Kidney (tissue), 14 donors: ENCODE data around the gene RAB33A. TPM values are rescaled to one million over a fixed set of nuclear protein-coding genes. Genes with fewer than 3 reads are reported as not detected.

Experiments used
- DNase-seq, 5 donors: peaks; one replicate each; pipeline ENCODE4 v3.0.0-alpha.2; 2013 to 2020
- FAIRE-seq: peaks from 2 replicates; lab custom pipeline; 2012; peaks lifted over from hg19 to GRCh38; lab: Jason Lieb, UNC
- H3K27ac ChIP-seq, 2 donors: one replicate each; pipeline ENCODE4 v1.7.0; 2013; ENCODE audit warnings: low read depth in 2 of 2, low read length in 2 of 2, inconsistent platforms in 1 of 2
- H3K27me3 ChIP-seq: one replicate; pipeline ENCODE4 v1.7.1; 2013; ENCODE audit warnings: low read length, inconsistent platforms; ENCODE audit not compliant: control insufficient read depth, insufficient read depth
- H3K36me3 ChIP-seq, 3 donors: one replicate each; pipeline versions ENCODE4 v1.7.0 to v1.7.1; 2013; ENCODE audit warnings: low read length in 3 of 3, control low read depth in 1 of 3, inconsistent platforms in 1 of 3; ENCODE audit not compliant: insufficient read depth in 3 of 3, control insufficient read depth in 2 of 3
- H3K4me1 ChIP-seq, 3 donors: one replicate each; pipeline versions ENCODE4 v1.7.0 to v1.7.1; 2013; ENCODE audit warnings: low read length in 3 of 3, inconsistent platforms in 1 of 3, low read depth in 1 of 3; ENCODE audit not compliant: control insufficient read depth in 2 of 3, insufficient read depth in 2 of 3
- H3K4me3 ChIP-seq, 3 donors: one replicate each; pipeline versions ENCODE4 v1.7.0 to v1.8.1; 2013; ENCODE audit warnings: low read length in 3 of 3, control low read depth in 1 of 3, inconsistent platforms in 1 of 3
- H3K9ac ChIP-seq, 3 donors: one replicate each; pipeline versions ENCODE4 v1.7.0 to v1.7.1; 2013; ENCODE audit warnings: low read length in 3 of 3, control low read depth in 1 of 3, inconsistent platforms in 1 of 3
- H3K9me3 ChIP-seq, 3 donors: one replicate each; pipeline versions ENCODE4 v1.7.0 to v1.7.1; 2013; ENCODE audit warnings: low read length in 3 of 3, control low read depth in 1 of 3, inconsistent platforms in 1 of 3; ENCODE audit not compliant: control insufficient read depth in 2 of 3, insufficient read depth in 1 of 3
- intact Hi-C: fragments of 100-400 bp; cut with DNase I; formaldehyde crosslinking; loops from one replicate; pipeline ENCODE4 v1.11.1; 2022
- polyA plus RNA-seq: library from polyadenylated mRNA; stranded (reverse); fragments of 350-450 nt; fragmentation: Illumina TruSeq; extraction: RNeasy Lipid Tissue Mini Kit (QIAGEN cat#74804); gene quantifications from one replicate; pipeline ENCODE4 v1.2.3, GENCODE V29; 2014; ENCODE audit warnings: low read depth, low replicate concordance; ENCODE audit not compliant: insufficient read depth
- total RNA-seq: library from RNA; stranded (reverse); fragmentation: NEBNext Ultra II Directional; extraction: Animal tissue kit (Norgen Biotek cat#: 25700); gene quantifications from one replicate; pipeline ENCODE4 v1.2.1, GENCODE V29; 2021
- TF ChIP-seq, protein P1 (sequence below): IDR thresholded peaks from 3 replicates; pipeline ENCODE4 v1.5.1; 2012; ENCODE audit warnings: mild to moderate bottlenecking, moderate library complexity, borderline replicate concordance; ENCODE audit not compliant: insufficient read depth; ENCODE audit errors: extremely low read depth
- donor health status: control.
- donor health status: control.
- donor health status: control.
- donor health status: control.
- donor health status: control.
- donor health status: DM: yes; HTN: yes; CAD: no.
- donor health status: Normal renal cell carcinoma (clear cell type).

RAB33A gene
- total and polyA plus RNA-seq, 2 donors from 2014 or later, result 2.9 TPM; not detected in 1

DNA sequence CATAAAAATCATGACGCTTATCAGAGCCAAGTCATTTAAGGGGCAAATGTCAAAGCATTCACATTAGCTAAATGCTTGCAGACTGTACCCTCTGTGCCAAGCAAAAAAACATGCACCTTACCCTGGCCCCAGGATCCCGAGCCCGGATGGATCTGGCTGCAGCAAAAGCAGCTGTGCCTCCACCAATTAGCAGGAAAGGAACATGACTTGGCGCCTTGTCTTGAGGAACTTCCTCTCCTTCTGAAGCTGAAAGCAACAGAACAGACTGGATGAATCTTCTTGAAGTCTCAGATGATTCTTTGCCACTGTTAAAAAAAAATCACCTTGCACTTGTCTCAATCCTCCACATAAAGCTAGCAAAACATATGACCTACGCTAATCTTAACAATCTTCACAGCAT lies 24.1 kb upstream of the RAB33A start:
- DNase-seq (no peak), FAIRE-seq (no peak)
- no peak overlapping the region for H3K27ac ChIP-seq
- H3K4me1 ChIP-seq, result no peaks in the 10 kb centered on the region
- H3K27me3 ChIP-seq, result no peaks in the 10 kb centered on the region
- intact Hi-C loops, result loop anchor here (10.0 kb wide), 1 partner anchor 73 kb away; no protein-coding TSS in a partner anchor
- H3K4me3 ChIP-seq, result no peak overlapping the region
- TF ChIP-seq, protein P1, sequence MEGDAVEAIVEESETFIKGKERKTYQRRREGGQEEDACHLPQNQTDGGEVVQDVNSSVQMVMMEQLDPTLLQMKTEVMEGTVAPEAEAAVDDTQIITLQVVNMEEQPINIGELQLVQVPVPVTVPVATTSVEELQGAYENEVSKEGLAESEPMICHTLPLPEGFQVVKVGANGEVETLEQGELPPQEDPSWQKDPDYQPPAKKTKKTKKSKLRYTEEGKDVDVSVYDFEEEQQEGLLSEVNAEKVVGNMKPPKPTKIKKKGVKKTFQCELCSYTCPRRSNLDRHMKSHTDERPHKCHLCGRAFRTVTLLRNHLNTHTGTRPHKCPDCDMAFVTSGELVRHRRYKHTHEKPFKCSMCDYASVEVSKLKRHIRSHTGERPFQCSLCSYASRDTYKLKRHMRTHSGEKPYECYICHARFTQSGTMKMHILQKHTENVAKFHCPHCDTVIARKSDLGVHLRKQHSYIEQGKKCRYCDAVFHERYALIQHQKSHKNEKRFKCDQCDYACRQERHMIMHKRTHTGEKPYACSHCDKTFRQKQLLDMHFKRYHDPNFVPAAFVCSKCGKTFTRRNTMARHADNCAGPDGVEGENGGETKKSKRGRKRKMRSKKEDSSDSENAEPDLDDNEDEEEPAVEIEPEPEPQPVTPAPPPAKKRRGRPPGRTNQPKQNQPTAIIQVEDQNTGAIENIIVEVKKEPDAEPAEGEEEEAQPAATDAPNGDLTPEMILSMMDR, result no peak
- peaks cover 0 to 1% (median 0%) of the 10 kb centered on the region in 3 donors for H3K9me3 ChIP-seq
- H3K9ac ChIP-seq, result no peak overlapping the region
- peaks cover 0 to 14% (median 14%) of the 10 kb centered on the region in 3 donors for H3K36me3 ChIP-seq

DNA sequence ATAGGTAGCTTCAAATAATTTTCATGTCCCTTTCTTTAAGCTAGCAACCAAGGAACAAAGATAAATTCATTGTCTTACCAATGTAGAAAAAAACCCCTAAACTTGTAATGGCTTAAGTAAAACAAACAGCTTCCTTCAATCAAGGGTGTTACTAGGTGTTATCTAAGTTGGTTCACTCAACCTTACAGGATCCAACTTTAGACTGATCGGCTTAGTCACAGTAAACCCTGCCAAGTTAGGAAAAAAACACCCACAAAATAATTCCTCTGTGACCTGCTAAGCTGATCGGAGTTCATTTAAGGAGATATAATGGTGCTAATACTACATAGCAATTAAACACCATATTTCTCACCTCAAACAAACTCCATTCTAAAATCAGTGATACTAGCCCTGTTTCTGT lies 16.2 kb upstream of the RAB33A start:
- Histone ChIP-seq H3K4me1 (no peaks in the 10 kb centered on the region), H3K4me3 (no peak overlapping the region), H3K27ac (no peak overlapping the region), H3K27me3 (no peaks in the 10 kb centered on the region), H3K36me3 (no peaks in the 10 kb centered on the region), H3K9me3 (no peaks in the 10 kb centered on the region), H3K9ac (no peak overlapping the region)
- TF ChIP-seq, protein P1, result no peak
- intact Hi-C loops, result no loop called here
- no peak for FAIRE-seq
- no peak for DNase-seq

DNA sequence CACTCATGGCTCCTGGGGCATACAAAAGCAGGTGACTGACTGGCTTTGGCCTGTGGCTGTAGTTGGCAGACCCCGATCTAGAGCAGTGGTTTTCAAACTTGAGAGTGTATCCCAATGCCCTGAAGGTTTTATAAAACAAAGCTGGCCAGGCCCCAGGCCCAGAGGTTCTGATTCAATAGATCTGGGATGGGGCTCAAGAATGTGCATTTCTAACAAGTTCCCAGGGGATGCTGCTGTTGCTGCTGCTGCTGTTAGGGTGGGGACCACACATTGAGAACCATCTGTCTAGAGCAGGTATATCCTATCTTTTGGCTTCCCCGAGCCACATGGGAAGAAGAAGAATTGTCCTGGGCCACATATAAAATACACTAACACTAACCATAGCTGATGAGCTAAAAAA lies 13.5 kb upstream of the RAB33A start:
- FAIRE-seq (no peak), DNase-seq (no peak)
- H3K9ac ChIP-seq, result no peak overlapping the region
- no peaks in the 10 kb centered on the region for H3K4me1 ChIP-seq
- TF ChIP-seq, protein P1, result no peak
- H3K4me3 ChIP-seq, result no peak overlapping the region
- H3K27me3 ChIP-seq, result no peaks in the 10 kb centered on the region
- no peaks in the 10 kb centered on the region for H3K9me3 ChIP-seq
- H3K27ac ChIP-seq, result no peak overlapping the region
- H3K36me3 ChIP-seq, result no peaks in the 10 kb centered on the region
- intact Hi-C loops, result no loop called here

DNA sequence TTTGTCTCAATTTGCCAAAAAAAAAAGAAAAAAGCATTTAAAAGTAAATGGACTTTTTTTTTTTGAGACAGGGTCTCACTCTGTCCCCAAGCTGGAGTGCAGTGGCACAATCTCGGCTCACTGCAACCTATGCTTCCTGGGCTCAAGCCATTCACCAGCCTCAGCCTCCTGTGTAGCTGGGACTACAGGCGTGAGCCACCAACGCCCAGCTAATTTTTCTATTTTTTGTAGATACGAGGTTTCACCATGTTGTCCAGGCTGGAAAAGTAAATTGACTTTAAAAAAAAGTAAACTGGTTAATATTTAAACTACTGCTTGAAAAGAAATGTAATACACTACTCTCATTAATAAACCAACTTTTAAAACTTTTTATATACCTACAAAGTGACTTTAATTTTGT lies 12.0 kb upstream of the RAB33A start:
- intact Hi-C loops, result no loop called here
- no peak for FAIRE-seq
- Histone ChIP-seq H3K9me3 (no peaks in the 10 kb centered on the region), H3K27ac (no peak overlapping the region), H3K9ac (no peak overlapping the region), H3K27me3 (no peaks in the 10 kb centered on the region), H3K4me3 (no peak overlapping the region), H3K4me1 (no peaks in the 10 kb centered on the region), H3K36me3 (no peaks in the 10 kb centered on the region)
- TF ChIP-seq, protein P1, result no peak
- DNase-seq, result no peak
